GM13977 (cell line): ENCODE measurements around the gene CCDC14.

Experiments
- DNase-seq: peaks from one replicate; pipeline ENCODE4 v3.0.0; 2012; ENCODE audit warnings: low spot score
- in situ Hi-C: fragments of 300-500 bp; cut with MboI; formaldehyde crosslinking; loops from one replicate; pipeline ENCODE4 v1.12.0; 2022; ENCODE audit warnings: low sequenced_read_pairs, low pct_unique_long_range_greater_than_20kb, mixed read lengths, inconsistent platforms; ENCODE audit not compliant: unreplicated experiment
- TF ChIP-seq, protein P1 (sequence below): IDR thresholded peaks from 2 replicates; pipeline ENCODE4 v1.5.1; 2012; ENCODE audit warnings: mild to moderate bottlenecking, control low read depth; ENCODE audit not compliant: insufficient read depth; ENCODE audit errors: extremely low read depth, missing control alignments

CCDC14 gene

DNA sequence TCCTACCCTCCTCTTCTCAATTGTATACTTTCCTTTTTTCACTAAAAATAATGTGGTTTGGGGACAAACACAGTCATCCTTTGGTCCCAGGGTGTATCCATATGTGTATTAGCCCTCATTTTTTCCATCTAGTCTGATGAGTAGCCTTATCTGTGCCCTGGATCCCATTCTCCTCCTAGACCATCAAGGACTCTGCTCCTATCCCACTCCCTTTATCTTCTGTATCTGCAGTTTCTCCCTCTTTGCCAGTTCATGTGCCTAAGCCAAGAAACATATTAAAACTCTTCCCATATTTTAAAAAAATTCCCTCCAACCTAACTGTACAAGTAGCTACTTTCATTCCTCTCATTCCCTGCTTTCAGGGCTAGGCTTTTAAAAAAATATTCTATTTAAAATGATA is 25.2 kb downstream of the CCDC14 start:
- no peak for DNase-seq
- in situ Hi-C loops = no loop called here
- TF ChIP-seq, protein P1, sequence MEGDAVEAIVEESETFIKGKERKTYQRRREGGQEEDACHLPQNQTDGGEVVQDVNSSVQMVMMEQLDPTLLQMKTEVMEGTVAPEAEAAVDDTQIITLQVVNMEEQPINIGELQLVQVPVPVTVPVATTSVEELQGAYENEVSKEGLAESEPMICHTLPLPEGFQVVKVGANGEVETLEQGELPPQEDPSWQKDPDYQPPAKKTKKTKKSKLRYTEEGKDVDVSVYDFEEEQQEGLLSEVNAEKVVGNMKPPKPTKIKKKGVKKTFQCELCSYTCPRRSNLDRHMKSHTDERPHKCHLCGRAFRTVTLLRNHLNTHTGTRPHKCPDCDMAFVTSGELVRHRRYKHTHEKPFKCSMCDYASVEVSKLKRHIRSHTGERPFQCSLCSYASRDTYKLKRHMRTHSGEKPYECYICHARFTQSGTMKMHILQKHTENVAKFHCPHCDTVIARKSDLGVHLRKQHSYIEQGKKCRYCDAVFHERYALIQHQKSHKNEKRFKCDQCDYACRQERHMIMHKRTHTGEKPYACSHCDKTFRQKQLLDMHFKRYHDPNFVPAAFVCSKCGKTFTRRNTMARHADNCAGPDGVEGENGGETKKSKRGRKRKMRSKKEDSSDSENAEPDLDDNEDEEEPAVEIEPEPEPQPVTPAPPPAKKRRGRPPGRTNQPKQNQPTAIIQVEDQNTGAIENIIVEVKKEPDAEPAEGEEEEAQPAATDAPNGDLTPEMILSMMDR = no peak

DNA sequence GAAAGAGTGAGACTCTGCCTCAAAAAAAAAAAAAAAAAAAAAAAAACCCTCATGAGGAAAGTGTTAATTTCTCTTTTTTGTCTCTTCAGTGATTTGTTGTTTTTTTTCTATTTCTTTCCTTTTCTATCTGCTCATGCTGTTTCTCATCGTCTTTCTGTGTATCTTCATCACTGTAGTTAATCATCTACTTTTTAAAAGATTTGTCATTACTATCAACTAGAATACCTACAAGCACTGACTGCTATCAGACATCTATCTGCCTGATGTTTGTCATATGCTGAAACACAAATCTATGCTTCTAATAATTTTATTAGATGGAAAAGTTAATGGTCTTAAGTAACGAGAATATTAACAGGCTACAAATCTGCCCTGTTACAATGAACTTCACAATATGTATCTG is 26.8 kb downstream of the CCDC14 start:
- in situ Hi-C loops = no loop called here
- no peak for DNase-seq
- TF ChIP-seq, protein P1 = no peak

DNA sequence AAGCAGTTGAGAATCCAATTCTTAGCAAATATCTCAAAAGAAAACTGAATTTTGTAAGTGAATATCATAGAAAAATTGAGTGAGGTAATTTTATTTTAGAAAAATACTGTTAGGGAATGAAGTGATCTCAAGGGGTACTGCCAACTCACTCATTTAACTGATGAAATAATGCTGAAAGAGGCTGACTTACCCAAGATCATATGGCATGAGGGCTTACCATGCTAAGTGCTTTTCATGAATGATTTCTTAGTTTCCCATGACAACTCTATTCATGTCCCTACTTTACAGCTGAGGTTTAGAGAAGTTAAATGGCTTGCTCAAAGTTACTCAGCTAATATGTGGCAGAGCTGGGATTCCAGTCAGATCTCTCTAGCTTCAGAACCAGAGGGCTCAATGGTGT is 30.6 kb downstream of the CCDC14 start:
- in situ Hi-C loops = no loop called here
- TF ChIP-seq, protein P1 = no peak
- DNase-seq = no peak

DNA sequence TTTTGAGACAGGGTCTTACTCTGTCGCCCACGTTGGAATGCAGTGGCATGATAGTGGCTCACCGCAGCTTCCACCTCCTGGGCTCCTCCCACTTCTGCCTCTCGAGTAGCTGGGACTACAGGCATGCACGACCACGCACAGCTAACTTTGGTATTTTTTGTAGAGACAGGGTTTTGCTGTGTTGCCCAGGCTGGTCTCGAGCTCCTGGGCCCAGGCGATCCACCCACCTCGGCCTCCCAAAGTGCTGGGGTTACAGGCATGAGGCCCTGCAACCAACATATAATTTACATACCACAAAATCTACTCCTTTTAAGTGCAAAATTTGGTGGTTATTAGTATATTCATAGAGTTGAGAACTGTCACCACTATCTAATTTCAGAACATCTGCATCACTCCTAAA is 31.7 kb downstream of the CCDC14 start:
- TF ChIP-seq, protein P1 = no peak
- in situ Hi-C loops = no loop called here

DNA sequence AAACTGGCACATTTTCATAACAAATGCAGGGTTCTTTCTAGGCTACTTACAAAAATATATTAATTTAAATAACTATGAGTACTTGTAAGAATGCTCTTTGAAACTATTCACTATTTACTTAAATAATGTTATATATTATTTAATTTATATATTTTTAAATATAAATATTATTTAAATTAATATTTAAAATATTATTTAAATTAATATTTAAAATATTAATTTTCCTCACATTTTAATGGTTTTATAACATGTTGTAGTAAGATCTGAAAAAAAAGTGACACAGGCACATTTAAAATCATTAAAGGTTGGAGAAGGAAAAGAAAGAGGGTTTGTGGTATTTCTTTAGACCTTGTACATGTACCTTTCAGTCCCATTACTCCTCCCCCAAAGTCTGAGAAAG is 34.6 kb downstream of the CCDC14 start:
- TF ChIP-seq, protein P1 = no peak
- in situ Hi-C loops = no loop called here

More for the DNA sequence above, 31.7 kb downstream of the CCDC14 start:
- DNase-seq = no peak

DNA sequence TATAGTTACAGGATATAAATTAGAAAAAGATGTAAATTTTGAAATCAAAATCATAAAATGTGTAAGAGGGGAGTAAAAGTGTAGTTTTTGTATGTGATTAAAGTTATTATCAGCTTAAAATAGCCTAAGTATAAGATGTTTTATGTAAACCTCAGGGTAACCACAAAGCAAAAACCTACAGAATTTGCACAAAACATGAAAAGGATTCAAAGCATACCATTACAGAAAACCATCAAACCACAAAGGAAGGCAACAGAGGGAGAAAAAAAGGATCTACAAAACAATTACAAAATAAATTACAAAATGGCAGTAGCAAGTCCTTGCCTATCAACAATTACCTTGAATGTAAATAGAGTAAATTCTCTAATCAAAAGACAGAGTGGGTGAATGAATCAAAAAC is 40.2 kb downstream of the CCDC14 start:
- TF ChIP-seq, protein P1 = no peak

More for the DNA sequence above, 34.6 kb downstream of the CCDC14 start:
- no peak for DNase-seq

DNA sequence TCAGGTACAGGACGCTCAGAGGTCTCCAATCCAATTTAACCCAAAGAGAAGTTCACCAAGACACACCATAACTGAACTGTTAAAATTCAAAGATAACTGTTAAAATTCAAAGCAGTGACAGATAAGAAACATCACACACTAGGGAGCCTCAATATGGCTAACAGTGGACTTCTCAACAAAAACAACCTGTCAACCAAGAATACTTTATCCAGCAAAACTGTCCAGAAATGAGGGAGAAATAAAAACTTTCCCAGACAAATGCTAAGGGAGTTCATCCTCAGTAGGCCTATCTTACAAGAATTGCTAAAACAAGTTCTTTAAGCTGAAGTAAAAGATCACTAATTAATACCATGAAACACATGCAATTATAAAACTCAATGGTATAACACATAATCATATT is 40.6 kb downstream of the CCDC14 start:
- DNase-seq = no peak
- in situ Hi-C loops = no loop called here
- TF ChIP-seq, protein P1 = no peak

More for the DNA sequence above, 40.2 kb downstream of the CCDC14 start:
- DNase-seq = no peak
- in situ Hi-C loops = no loop called here
